HepG2 (cell line): ENCODE measurements around the gene HOXA10. TPM values are rescaled to one million over a fixed set of nuclear protein-coding genes. Genes with fewer than 3 reads are reported as not detected.

Experiments
- CEBPG ChIP-seq: IDR thresholded peaks from 2 replicates; pipeline ENCODE4 v1.6.1; 2016
- GLI4 ChIP-seq: sonication (generic); formaldehyde crosslinking; IDR thresholded peaks from 2 replicates; pipeline ENCODE4 v1.5.1; 2020; ENCODE audit warnings: missing genetic modification reagents, mild to moderate bottlenecking, moderate library complexity, borderline replicate concordance
- IRX3 ChIP-seq: sonication (generic); formaldehyde crosslinking; IDR thresholded peaks from 2 replicates; pipeline ENCODE4 v1.8.1; 2023; ENCODE audit warnings: mild to moderate bottlenecking, low read depth, missing genetic modification reagents, borderline replicate concordance
- KDM2A ChIP-seq: sonication (generic); formaldehyde crosslinking; IDR thresholded peaks from 2 replicates; pipeline ENCODE4 v1.4.0; 2020; ENCODE audit warnings: low read depth, missing genetic modification reagents, borderline replicate concordance
- KDM3A ChIP-seq: IDR thresholded peaks from 2 replicates; pipeline ENCODE4 v1.6.1; 2018; ENCODE audit warnings: low read depth, missing compliant biosample characterization
- MED8 ChIP-seq: sonication (generic); formaldehyde crosslinking; IDR thresholded peaks from 2 replicates; pipeline ENCODE4 v1.8.1; 2023; ENCODE audit warnings: mild to moderate bottlenecking, missing genetic modification reagents; ENCODE audit not compliant: insufficient replicate concordance
- MEIS1 ChIP-seq: sonication (generic); formaldehyde crosslinking; IDR thresholded peaks from 2 replicates; pipeline ENCODE4 v1.9.0; 2021; ENCODE audit warnings: mild to moderate bottlenecking, missing genetic modification reagents, moderate library complexity, borderline replicate concordance
- NR2F2 ChIP-seq: IDR thresholded peaks from 2 replicates; pipeline ENCODE4 v1.6.1; 2012; ENCODE audit warnings: low read depth, inconsistent platforms, borderline replicate concordance
- RFX5 ChIP-seq: IDR thresholded peaks from 2 replicates; pipeline ENCODE4 v1.6.1; 2011; ENCODE audit warnings: low read depth, low read length, improper control_type of control experiment
- RORA ChIP-seq: sonication (generic); formaldehyde crosslinking; IDR thresholded peaks from 2 replicates; pipeline ENCODE4 v1.5.0; 2020; ENCODE audit warnings: mild to moderate bottlenecking, missing genetic modification reagents, moderate library complexity
- SAFB2 ChIP-seq: sonication (generic); formaldehyde crosslinking; IDR thresholded peaks from 2 replicates; pipeline ENCODE4 v1.5.1; 2020; ENCODE audit warnings: missing genetic modification reagents, low read depth, mild to moderate bottlenecking, borderline replicate concordance
- SMAD3 ChIP-seq: sonication (generic); formaldehyde crosslinking; IDR thresholded peaks from 2 replicates; pipeline ENCODE4 v1.4.0; 2020; ENCODE audit warnings: missing genetic modification reagents
- SMYD3 ChIP-seq: sonication (generic); formaldehyde crosslinking; IDR thresholded peaks from 2 replicates; pipeline ENCODE4 v1.8.1; 2023; ENCODE audit warnings: mild to moderate bottlenecking, missing genetic modification reagents
- ZBTB3 ChIP-seq: sonication (generic); formaldehyde crosslinking; IDR thresholded peaks from 2 replicates; pipeline ENCODE4 v1.4.0; 2020; ENCODE audit warnings: low read depth, mild to moderate bottlenecking, moderate library complexity, missing genetic modification reagents, borderline replicate concordance
- ZFP82 ChIP-seq: sonication (generic); formaldehyde crosslinking; IDR thresholded peaks from 2 replicates; pipeline ENCODE4 v1.5.1; 2020; ENCODE audit warnings: mild to moderate bottlenecking, missing genetic modification reagents, borderline replicate concordance
- ZNF24 ChIP-seq: fragments of 450-650 bp; IDR thresholded peaks from 2 replicates; pipeline ENCODE4 v1.6.1; 2017; ENCODE audit warnings: antibody characterized with exemption, mild to moderate bottlenecking
- ZNF557 ChIP-seq: sonication (generic); formaldehyde crosslinking; IDR thresholded peaks from 2 replicates; pipeline ENCODE4 v1.4.0; 2020; ENCODE audit warnings: missing genetic modification reagents
- ZNF746 ChIP-seq: sonication (generic); formaldehyde crosslinking; IDR thresholded peaks from 2 replicates; pipeline ENCODE4 v1.8.0; 2022; ENCODE audit warnings: mild to moderate bottlenecking, missing genetic modification reagents
- ZNF850 ChIP-seq: sonication (generic); formaldehyde crosslinking; conservative IDR thresholded peaks from 2 replicates; pipeline ENCODE4 v1.9.0; 2021; ENCODE audit warnings: mild to moderate bottlenecking, missing genetic modification reagents
- polyA plus RNA-seq, 8 experiments: library from polyadenylated mRNA; depleted of rRNA in 3 of 8; stranded (reverse) in 7 of 8; unstranded in 1 of 8; fragments of >200 nt; fragmentation: Illumina TruSeq in 4 of 8; extraction: Trizol in 4 of 8; gene quantifications; 2 replicates each; pipeline versions ENCODE4 v1.2.1 to v1.2.3, GENCODE V29; 2011 to 2016; ENCODE audit warnings: low read depth in 4 of 8, missing spikeins in 1 of 8, mixed read lengths in 1 of 8; ENCODE audit not compliant: insufficient read depth in 1 of 8
- total RNA-seq, 5 experiments: library from RNA; depleted of rRNA; stranded (reverse); fragments of >200 nt; fragmentation: Illumina TruSeq; extraction: Trizol; gene quantifications; 2 replicates each; pipeline ENCODE4 v1.2.3, GENCODE V29; 2016; ENCODE audit warnings: low read depth in 1 of 5
- TF ChIP-seq, protein P1 (sequence below): sonication (generic); formaldehyde crosslinking; conservative IDR thresholded peaks from 2 replicates; pipeline ENCODE4 v1.4.0; 2020; ENCODE audit warnings: missing genetic modification reagents
- TF ChIP-seq, protein P2 (sequence below): IDR thresholded peaks from 2 replicates; pipeline ENCODE4 v1.6.1; 2016; ENCODE audit warnings: low read depth, control low read depth
- TF ChIP-seq, protein P3 (sequence below): sonication (generic); formaldehyde crosslinking; conservative IDR thresholded peaks from 2 replicates; pipeline ENCODE4 v1.4.0; 2020; ENCODE audit warnings: mild to moderate bottlenecking, missing genetic modification reagents, moderate library complexity
- TF ChIP-seq, protein P4 (sequence below): IDR thresholded peaks from 2 replicates; pipeline ENCODE4 v1.6.1; 2016

The HOXA10 gene
- total and polyA plus RNA-seq, 2 of the 13 experiments (the other 11 are each of a cell fraction or from before 2014, with no cell fraction given) = not detected

DNA sequence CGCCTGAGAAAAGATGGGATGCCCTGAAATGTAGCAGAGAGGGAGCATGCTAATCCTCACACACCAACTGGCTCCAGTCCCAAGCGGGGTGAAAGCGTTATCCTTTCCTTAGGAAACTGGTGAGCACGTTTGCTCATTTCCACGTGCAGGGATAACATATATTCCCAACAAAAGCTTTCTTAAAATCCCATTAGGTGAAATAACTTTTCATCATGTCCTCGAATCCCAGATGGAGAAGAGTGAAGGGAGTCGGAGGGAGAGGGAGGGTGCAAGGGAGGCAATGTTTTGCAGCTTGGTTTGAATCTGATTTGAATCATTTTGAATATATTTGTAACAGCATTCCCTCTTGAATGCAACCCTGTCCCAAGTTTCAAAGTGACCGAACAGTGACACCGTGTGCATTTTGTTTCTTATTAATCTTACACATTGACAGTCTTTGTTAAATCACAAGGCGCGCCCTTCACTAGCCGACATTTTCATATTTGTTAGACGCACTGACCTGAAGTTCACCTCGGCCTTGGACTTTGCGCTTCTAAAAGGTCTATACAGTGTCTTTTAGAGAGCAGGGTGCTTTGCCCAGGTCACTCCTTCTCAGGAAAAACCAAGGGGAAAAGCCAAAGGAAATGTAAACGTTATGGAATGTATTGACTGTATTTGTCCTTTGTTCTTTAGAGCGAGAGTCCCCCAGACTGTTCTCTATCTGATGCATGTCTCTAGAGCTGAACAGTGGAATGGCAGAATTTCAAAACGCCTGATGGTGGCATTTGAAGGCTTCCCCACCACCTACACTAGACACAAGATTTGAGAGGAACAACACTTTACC lies 40.5 kb downstream of the HOXA10 start (continued):
- TF ChIP-seq GLI4 (CRISPR knock-in tag) (no peak), KDM2A (CRISPR knock-in tag) (no peak), ZBTB3 (CRISPR knock-in tag) (no peak), ZNF746 (no peak), RFX5 (no peak), ZNF850 (CRISPR knock-in tag) (no peak), SMYD3 (no peak), ZFP82 (no peak), SAFB2 (no peak), NR2F2 (peak; percentile 80), IRX3 (CRISPR knock-in tag) (no peak), RORA (CRISPR knock-in tag) (no peak), ZNF557 (no peak), ZNF24 (no peak), MEIS1 (CRISPR knock-in tag) (no peak), MED8 (CRISPR knock-in tag) (no peak), KDM3A (CRISPR knock-in tag) (no peak), SMAD3 (CRISPR knock-in tag) (no peak), CEBPG (CRISPR knock-in tag) (no peak)
- TF ChIP-seq, protein P1, sequence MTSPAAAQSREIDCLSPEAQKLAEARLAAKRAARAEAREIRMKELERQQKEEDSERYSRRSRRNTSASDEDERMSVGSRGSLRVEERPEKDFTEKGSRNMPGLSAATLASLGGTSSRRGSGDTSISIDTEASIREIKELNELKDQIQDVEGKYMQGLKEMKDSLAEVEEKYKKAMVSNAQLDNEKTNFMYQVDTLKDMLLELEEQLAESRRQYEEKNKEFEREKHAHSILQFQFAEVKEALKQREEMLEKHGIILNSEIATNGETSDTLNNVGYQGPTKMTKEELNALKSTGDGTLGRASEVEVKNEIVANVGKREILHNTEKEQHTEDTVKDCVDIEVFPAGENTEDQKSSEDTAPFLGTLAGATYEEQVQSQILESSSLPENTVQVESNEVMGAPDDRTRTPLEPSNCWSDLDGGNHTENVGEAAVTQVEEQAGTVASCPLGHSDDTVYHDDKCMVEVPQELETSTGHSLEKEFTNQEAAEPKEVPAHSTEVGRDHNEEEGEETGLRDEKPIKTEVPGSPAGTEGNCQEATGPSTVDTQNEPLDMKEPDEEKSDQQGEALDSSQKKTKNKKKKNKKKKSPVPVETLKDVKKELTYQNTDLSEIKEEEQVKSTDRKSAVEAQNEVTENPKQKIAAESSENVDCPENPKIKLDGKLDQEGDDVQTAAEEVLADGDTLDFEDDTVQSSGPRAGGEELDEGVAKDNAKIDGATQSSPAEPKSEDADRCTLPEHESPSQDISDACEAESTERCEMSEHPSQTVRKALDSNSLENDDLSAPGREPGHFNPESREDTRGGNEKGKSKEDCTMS (CRISPR knock-in tag) = no peak
- TF ChIP-seq, protein P2, sequence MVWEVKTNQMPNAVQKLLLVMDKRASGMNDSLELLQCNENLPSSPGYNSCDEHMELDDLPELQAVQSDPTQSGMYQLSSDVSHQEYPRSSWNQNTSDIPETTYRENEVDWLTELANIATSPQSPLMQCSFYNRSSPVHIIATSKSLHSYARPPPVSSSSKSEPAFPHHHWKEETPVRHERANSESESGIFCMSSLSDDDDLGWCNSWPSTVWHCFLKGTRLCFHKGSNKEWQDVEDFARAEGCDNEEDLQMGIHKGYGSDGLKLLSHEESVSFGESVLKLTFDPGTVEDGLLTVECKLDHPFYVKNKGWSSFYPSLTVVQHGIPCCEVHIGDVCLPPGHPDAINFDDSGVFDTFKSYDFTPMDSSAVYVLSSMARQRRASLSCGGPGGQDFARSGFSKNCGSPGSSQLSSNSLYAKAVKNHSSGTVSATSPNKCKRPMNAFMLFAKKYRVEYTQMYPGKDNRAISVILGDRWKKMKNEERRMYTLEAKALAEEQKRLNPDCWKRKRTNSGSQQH (CRISPR knock-in tag) = no peak
- TF ChIP-seq, protein P3, sequence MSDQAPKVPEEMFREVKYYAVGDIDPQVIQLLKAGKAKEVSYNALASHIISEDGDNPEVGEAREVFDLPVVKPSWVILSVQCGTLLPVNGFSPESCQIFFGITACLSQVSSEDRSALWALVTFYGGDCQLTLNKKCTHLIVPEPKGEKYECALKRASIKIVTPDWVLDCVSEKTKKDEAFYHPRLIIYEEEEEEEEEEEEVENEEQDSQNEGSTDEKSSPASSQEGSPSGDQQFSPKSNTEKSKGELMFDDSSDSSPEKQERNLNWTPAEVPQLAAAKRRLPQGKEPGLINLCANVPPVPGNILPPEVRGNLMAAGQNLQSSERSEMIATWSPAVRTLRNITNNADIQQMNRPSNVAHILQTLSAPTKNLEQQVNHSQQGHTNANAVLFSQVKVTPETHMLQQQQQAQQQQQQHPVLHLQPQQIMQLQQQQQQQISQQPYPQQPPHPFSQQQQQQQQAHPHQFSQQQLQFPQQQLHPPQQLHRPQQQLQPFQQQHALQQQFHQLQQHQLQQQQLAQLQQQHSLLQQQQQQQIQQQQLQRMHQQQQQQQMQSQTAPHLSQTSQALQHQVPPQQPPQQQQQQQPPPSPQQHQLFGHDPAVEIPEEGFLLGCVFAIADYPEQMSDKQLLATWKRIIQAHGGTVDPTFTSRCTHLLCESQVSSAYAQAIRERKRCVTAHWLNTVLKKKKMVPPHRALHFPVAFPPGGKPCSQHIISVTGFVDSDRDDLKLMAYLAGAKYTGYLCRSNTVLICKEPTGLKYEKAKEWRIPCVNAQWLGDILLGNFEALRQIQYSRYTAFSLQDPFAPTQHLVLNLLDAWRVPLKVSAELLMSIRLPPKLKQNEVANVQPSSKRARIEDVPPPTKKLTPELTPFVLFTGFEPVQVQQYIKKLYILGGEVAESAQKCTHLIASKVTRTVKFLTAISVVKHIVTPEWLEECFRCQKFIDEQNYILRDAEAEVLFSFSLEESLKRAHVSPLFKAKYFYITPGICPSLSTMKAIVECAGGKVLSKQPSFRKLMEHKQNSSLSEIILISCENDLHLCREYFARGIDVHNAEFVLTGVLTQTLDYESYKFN (CRISPR knock-in tag) = peak; percentile 82
- TF ChIP-seq, protein P4, sequence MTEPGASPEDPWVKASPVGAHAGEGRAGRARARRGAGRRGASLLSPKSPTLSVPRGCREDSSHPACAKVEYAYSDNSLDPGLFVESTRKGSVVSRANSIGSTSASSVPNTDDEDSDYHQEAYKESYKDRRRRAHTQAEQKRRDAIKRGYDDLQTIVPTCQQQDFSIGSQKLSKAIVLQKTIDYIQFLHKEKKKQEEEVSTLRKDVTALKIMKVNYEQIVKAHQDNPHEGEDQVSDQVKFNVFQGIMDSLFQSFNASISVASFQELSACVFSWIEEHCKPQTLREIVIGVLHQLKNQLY (CRISPR knock-in tag) = no peak
